HG02571 (cell line): ENCODE measurements around the gene CCNK.
A peak's percentile ranks its signal among the peaks of the same experiment; 100 is the strongest.

Experiments used
- ATAC-seq: cut with Tn5 transposase; IDR thresholded peaks from one replicate; pipeline ENCODE4 v1.9.1; 2021; ENCODE audit warnings: mild to moderate bottlenecking, moderate library complexity; ENCODE audit not compliant: unreplicated experiment

Gene CCNK

DNA sequence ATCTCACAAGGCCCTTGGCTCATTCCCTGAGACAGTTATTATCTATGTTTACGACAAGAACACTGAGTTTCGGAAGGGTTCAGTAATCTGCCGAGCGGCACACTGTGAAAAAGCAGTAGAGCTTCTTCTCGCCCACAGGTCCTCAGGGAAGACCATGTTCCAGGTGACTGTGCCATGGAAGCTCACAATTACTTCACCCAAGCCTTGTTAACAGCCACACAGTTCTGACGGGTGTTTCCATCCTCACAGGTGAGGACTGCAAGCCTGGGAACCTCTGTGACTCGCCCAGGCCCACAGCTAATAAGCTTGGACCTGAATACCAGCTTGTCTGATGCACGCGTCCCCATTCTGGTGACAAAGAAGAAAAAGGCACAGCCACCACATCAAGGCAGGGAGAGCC is 15.9 kb upstream of the CCNK start:
- ATAC-seq = no peak

GRCh38 chr14:99466758-99467157 is 14.5 kb upstream of the CCNK start:
- no peak for ATAC-seq

- ATAC-seq = no peak
Measured at GRCh38 chr14:99467336-99468078, 13.7 kb upstream of the CCNK start.

GRCh38 chr14:99468081-99468480 is 13.1 kb upstream of the CCNK start:
- no peak for ATAC-seq

GRCh38 chr14:99468836-99469592 is 12.2 kb upstream of the CCNK start:
- no peak for ATAC-seq

- no peak for ATAC-seq
Measured at GRCh38 chr14:99471731-99472130, 9.5 kb upstream of the CCNK start.

GRCh38 chr14:99472937-99473336 is 8.3 kb upstream of the CCNK start:
- ATAC-seq = no peak

DNA sequence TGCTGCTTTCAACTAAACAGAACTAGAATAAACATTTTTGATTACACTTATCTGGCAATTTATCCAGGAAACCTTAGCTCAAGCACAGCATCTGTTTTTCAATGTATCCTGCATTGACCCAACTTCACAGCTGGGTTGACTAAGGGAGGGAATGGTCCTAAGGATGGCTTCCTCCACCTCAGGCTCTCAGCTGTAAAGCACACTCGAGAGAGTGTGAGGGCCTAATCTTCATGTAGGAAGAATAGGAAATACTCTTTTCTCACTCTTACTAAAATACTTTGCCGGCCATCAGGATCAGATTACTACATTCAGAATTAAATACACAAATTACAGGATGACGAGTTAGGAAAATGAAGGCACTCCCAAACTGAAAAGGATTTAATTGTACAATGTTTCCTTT is 7.8 kb upstream of the CCNK start:
- no peak for ATAC-seq

DNA sequence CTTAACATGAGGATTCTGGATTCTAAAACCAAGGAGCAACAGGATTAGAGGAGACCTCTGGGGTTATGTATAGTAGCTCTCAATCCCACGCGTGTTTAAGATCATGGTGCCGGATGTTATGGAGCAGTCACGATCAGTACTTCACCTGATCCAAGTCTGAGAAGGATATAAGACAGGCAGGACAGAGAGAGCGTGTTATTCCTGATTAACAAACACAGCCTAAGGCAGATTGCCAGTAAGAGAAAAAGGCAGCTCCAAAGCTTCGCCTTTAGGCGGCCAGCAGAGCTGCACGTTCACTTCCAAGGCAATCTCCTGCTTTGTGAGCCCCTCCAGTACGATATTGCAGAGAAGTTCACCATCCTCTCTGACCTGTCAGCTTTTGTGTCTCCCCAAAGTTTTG is 6.0 kb upstream of the CCNK start:
- no peak for ATAC-seq

- no peak for ATAC-seq
Measured at GRCh38 chr14:99475660-99476059, 5.5 kb upstream of the CCNK start.

DNA sequence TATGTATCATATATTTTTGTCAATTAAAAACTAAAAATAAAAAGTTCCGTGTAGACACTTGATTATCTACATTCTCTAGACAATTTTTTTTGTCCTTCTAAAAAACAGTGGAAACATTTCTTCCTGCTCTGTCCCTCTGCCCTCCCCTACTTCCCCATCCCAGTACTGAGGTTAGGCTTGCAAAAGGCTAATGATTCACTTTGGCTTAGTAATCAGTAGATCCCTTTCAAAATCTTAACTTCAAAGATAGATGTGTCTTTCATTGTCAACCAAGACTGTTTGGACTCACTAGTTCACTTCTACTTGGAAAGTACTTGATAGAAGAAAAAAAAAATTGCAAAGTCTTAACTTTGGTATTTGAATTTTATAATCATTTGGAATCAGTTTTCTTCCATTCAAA is 4.3 kb upstream of the CCNK start:
- ATAC-seq = no peak

- ATAC-seq = no peak
Measured at GRCh38 chr14:99478128-99478527, 3.1 kb upstream of the CCNK start.

DNA sequence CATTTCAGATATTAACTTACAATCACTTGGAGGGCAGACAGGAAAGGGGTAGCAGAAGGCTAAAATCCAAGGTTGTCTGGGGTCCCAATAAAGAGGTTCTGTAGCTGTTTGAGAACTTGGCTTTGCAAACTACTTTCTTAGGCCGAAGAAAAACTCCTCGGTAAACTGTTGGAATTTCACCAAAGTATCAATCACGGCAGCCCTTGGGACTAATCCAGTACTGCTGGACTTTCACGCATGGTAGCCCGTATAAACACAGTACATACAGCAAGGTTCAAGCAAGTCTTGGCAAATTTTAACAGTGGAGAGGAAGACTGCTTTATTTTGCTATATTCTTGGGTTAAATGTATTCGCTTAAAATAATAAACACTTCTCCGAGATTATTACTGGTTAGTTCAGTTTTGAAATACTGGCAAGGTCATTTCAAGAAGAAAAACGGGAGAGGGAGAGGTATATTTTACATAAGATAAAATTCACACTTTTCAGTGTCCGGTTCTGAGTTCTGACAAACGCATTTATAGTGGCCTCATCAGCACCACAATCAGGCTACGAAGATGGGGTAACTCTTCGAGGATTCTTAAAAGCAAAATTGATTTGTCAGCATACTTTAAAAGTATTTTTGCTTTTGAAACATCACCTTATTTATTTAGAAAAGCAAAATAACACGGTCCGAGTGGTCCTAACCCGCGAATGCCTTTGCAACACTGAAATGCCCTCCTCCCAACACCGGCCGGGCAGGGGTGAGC is 1.9 kb upstream of the CCNK start:
- ATAC-seq = no peak

GRCh38 chr14:99479906-99480869 is 1.0 kb upstream of the CCNK start, which contains the start of gene SETD3:
Gene SETD3 (minus strand): TSS chr14:99480859. CDS start chr14:99465805, 15,054 bp downstream.
- ATAC-seq = peak; percentile 1

GRCh38 chr14:99481745-99482099 is 513 bp downstream of the CCNK start:
- ATAC-seq = no peak

- ATAC-seq = no peak
Measured at GRCh38 chr14:99484106-99484505, 2.9 kb downstream of the CCNK start.

GRCh38 chr14:99497341-99497740 is 16.1 kb downstream of the CCNK start:
- no peak for ATAC-seq

DNA sequence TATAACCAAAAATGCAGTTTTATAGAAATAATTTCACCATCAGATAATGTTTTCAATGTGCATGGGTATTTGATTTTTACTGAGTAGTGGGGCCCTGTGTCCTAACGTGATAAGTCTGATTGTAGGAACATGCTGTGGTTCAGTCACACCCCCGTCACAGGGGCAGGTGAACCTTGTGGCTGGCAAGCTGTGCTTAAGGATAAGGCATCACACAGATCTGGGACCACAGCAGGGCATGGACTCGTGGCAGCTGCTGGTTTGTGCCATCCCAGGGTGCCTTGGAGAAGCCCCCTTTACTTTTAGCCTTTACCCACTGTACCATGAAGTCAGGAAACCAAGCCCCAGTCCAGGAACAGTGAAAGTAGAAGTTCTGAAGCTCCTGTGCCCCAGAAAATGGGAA is 16.7 kb downstream of the CCNK start:
- ATAC-seq = no peak

DNA sequence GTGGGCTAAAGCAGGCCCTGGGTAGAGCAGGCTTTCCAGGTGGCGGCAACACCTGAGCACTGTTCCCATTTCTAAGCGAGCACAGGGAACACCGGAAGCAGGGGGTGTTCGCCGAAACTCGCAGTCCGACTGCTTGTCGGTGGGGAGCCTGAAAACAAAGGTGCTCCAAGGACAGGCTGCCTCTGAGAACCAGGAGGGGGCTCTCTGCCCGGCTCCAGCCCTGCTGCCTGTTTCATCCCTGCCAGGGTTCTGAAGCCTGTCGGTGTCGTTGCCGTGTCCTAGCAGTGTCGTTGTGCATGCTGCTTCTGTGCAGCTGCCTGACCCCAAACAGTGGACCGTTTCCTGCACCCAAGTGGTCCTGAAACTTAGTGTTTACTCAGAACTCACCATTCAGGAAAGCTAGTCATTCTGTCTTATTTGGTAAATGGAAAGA is 21.8 kb downstream of the CCNK start:
- no peak for ATAC-seq

GRCh38 chr14:99503848-99504453 is 22.7 kb downstream of the CCNK start:
- no peak for ATAC-seq
